NCI-H526 treated with DMSO at 0.1 percent for 48 hours (cell line): ENCODE data around the gene USH1C.

Experiments used
- DNase-seq: peaks from one replicate; lab custom pipeline; 2025; lab: John Stamatoyannopoulos, UW

Gene USH1C

GRCh38 chr11:17570034-17570433 lies 25.8 kb upstream of the USH1C start:
- no peak for DNase-seq

- DNase-seq, result no peak
Measured at GRCh38 chr11:17568944-17569343, 24.7 kb upstream of the USH1C start.

- DNase-seq, result no peak
Measured at GRCh38 chr11:17564687-17565042, 20.4 kb upstream of the USH1C start.

- DNase-seq, result no peak
Measured at GRCh38 chr11:17563961-17564686, 19.9 kb upstream of the USH1C start.

- no peak for DNase-seq
Measured at GRCh38 chr11:17563231-17563646, 19.0 kb upstream of the USH1C start.

- DNase-seq, result no peak
Measured at GRCh38 chr11:17561526-17561925, 17.3 kb upstream of the USH1C start.

- no peak for DNase-seq
Measured at GRCh38 chr11:17561111-17561415, 16.8 kb upstream of the USH1C start.

GRCh38 chr11:17560281-17561110 lies 16.3 kb upstream of the USH1C start:
- DNase-seq, result no peak

- no peak for DNase-seq
Measured at GRCh38 chr11:17559341-17560087, 15.3 kb upstream of the USH1C start.

- DNase-seq, result no peak
Measured at GRCh38 chr11:17558916-17559315, 14.7 kb upstream of the USH1C start.

- no peak for DNase-seq
Measured at GRCh38 chr11:17558025-17558780, 14.0 kb upstream of the USH1C start.

GRCh38 chr11:17556999-17557398 lies 12.8 kb upstream of the USH1C start:
- DNase-seq, result no peak

GRCh38 chr11:17554487-17554886 lies 10.3 kb upstream of the USH1C start:
- no peak for DNase-seq

GRCh38 chr11:17553249-17553546 lies 9.0 kb upstream of the USH1C start:
- no peak for DNase-seq

GRCh38 chr11:17552392-17553248 lies 8.4 kb upstream of the USH1C start:
- DNase-seq, result no peak

GRCh38 chr11:17552041-17552355 lies 7.8 kb upstream of the USH1C start:
- no peak for DNase-seq

- DNase-seq, result no peak
Measured at GRCh38 chr11:17551347-17552040, 7.3 kb upstream of the USH1C start.

- no peak for DNase-seq
Measured at GRCh38 chr11:17550450-17551346, 6.5 kb upstream of the USH1C start.

GRCh38 chr11:17548444-17548843 lies 4.2 kb upstream of the USH1C start:
- DNase-seq, result no peak

- no peak for DNase-seq
Measured at GRCh38 chr11:17547932-17548331, 3.7 kb upstream of the USH1C start.
